DND-41 (cell line): ENCODE measurements around the gene DHFR2.
A peak's percentile ranks its signal among the peaks of the same experiment; 100 is the strongest.

Experiments used
- ATAC-seq: fragments of 200-7000 bp; cut with Tn5 transposase; 3 replicates; pipeline ENCODE4 v1.9.1; 2021; ENCODE audit warnings: low read depth; ENCODE audit not compliant: insufficient read depth
- DNase-seq: peaks from one replicate; pipeline ENCODE4 v3.0.0-alpha.2; 2020
- H2AFZ ChIP-seq: 2 replicates; pipeline ENCODE4 v1.6.0; 2012; ENCODE audit warnings: low read depth, low read length
- H3K27ac ChIP-seq: 2 replicates; pipeline ENCODE4 v1.5.1; 2012; ENCODE audit warnings: low read length, inconsistent platforms
- H3K27me3 ChIP-seq: fragments of 200-600 bp; sonication (generic); 2 replicates; pipeline ENCODE4 v1.6.0; 2012; ENCODE audit warnings: low read length, mild to moderate bottlenecking, inconsistent platforms; ENCODE audit not compliant: insufficient read depth, poor library complexity
- H3K36me3 ChIP-seq: 2 replicates; pipeline ENCODE4 v1.5.1; 2012; ENCODE audit warnings: low read length, inconsistent platforms; ENCODE audit not compliant: insufficient read depth
- H3K4me1 ChIP-seq: 2 replicates; pipeline ENCODE4 v1.5.1; 2012; ENCODE audit warnings: mild to moderate bottlenecking, low read length; ENCODE audit not compliant: insufficient read depth
- H3K4me2 ChIP-seq: 2 replicates; pipeline ENCODE4 v1.6.0; 2012; ENCODE audit warnings: mild to moderate bottlenecking, moderate library complexity, low read length, inconsistent platforms; ENCODE audit not compliant: insufficient read depth
- H3K4me3 ChIP-seq, 2 experiments: fragments of 200-600 bp in 1 of 2; shearing (Covaris generic) in 1 of 2; 2 replicates each; pipeline ENCODE4 v1.5.1; 2012 to 2016; ENCODE audit warnings: inconsistent platforms in 2 of 2, low read length in 2 of 2, mild to moderate bottlenecking in 2 of 2, low read depth in 1 of 2, moderate library complexity in 1 of 2
- H3K79me2 ChIP-seq: 2 replicates; pipeline ENCODE4 v1.6.0; 2012; ENCODE audit warnings: low read length, inconsistent platforms; ENCODE audit not compliant: insufficient read depth
- H3K9ac ChIP-seq: 2 replicates; pipeline ENCODE4 v1.6.0; 2012; ENCODE audit warnings: low read depth, mild to moderate bottlenecking, inconsistent platforms, low read length, moderate library complexity
- H3K9me3 ChIP-seq: 2 replicates; pipeline ENCODE4 v1.5.1; 2012; ENCODE audit warnings: low read length, moderate library complexity, mild to moderate bottlenecking, inconsistent platforms; ENCODE audit not compliant: insufficient read depth, severe bottlenecking
- H4K20me1 ChIP-seq: 2 replicates; pipeline ENCODE4 v1.6.0; 2012; ENCODE audit warnings: low read length; ENCODE audit not compliant: insufficient read depth
- CTCF ChIP-seq: IDR thresholded peaks from 2 replicates; pipeline ENCODE4 v1.5.1; 2012; ENCODE audit warnings: borderline replicate concordance, low read length, moderate library complexity, mild to moderate bottlenecking; ENCODE audit not compliant: poor library complexity, severe bottlenecking; ENCODE audit errors: extremely low read depth
- EZH2 ChIP-seq: IDR thresholded peaks from 3 replicates; pipeline ENCODE4 v1.6.1; 2012; ENCODE audit warnings: borderline replicate concordance, low read depth, mild to moderate bottlenecking, moderate library complexity, low read length, inconsistent platforms; ENCODE audit not compliant: severe bottlenecking

DHFR2 gene

GRCh38 chr3:94071713-94072284, 9.1 kb upstream of the DHFR2 start:
- Histone ChIP-seq H4K20me1 (peaks cover 12% of the 10 kb centered on the region; the same call in 1 of the 2 replicates), H3K4me3 (no peak overlapping the region), H3K9me3 (peaks cover 3% of the 10 kb centered on the region), H3K27me3 (no peaks in the 10 kb centered on the region), H2AFZ (no peak overlapping the region), H3K9ac (no peak overlapping the region), H3K27ac (peak overlapping the region; percentile 23; the same call in 1 of the 2 replicates), H3K4me2 (no peak overlapping the region), H3K4me1 (peaks cover 14% of the 10 kb centered on the region), H3K79me2 (peaks cover 52% of the 10 kb centered on the region), H3K36me3 (peaks cover 37% of the 10 kb centered on the region)
- peak; percentile 96 for ATAC-seq
- no peak for TF ChIP-seq EZH2
- TF ChIP-seq CTCF: no peak
- peak; percentile 54 for DNase-seq

- peaks cover 57% of the 10 kb centered on the region for H3K79me2 ChIP-seq
- peaks cover 39% of the 10 kb centered on the region for H3K36me3 ChIP-seq
- no peak overlapping the region for H2AFZ ChIP-seq
- no peak for DNase-seq
- peaks cover 4% of the 10 kb centered on the region for H3K9me3 ChIP-seq
- no peak overlapping the region for H3K4me2 ChIP-seq
- no peaks in the 10 kb centered on the region for H3K27me3 ChIP-seq
- peaks cover 23% of the 10 kb centered on the region for H3K4me1 ChIP-seq
- ATAC-seq: no peak
- TF ChIP-seq EZH2 (no peak), CTCF (no peak)
- H3K27ac ChIP-seq: no peak overlapping the region
- H4K20me1 ChIP-seq: peaks cover 12% of the 10 kb centered on the region; the same call in 1 of the 2 replicates
- H3K4me3 ChIP-seq: no peak overlapping the region
- no peak overlapping the region for H3K9ac ChIP-seq
Measured at GRCh38 chr3:94070341-94070911, 7.7 kb upstream of the DHFR2 start.

- no peak for ATAC-seq
- Histone ChIP-seq H3K27ac (no peak overlapping the region), H3K9ac (no peak overlapping the region), H2AFZ (no peak overlapping the region), H3K79me2 (peaks cover 65% of the 10 kb centered on the region), H3K4me2 (no peak overlapping the region), H3K27me3 (no peaks in the 10 kb centered on the region), H3K9me3 (peaks cover 4% of the 10 kb centered on the region), H3K4me1 (peaks cover 34% of the 10 kb centered on the region), H3K36me3 (peaks cover 39% of the 10 kb centered on the region), H3K4me3 (no peak overlapping the region), H4K20me1 (peaks cover 12% of the 10 kb centered on the region; the same call in 1 of the 2 replicates)
- DNase-seq: no peak
- TF ChIP-seq CTCF (peak; percentile 67), EZH2 (no peak)
Measured at GRCh38 chr3:94069194-94069813, 6.6 kb upstream of the DHFR2 start.
